ENCODE results near the gene PBOV1.

The PBOV1 gene

DNA sequence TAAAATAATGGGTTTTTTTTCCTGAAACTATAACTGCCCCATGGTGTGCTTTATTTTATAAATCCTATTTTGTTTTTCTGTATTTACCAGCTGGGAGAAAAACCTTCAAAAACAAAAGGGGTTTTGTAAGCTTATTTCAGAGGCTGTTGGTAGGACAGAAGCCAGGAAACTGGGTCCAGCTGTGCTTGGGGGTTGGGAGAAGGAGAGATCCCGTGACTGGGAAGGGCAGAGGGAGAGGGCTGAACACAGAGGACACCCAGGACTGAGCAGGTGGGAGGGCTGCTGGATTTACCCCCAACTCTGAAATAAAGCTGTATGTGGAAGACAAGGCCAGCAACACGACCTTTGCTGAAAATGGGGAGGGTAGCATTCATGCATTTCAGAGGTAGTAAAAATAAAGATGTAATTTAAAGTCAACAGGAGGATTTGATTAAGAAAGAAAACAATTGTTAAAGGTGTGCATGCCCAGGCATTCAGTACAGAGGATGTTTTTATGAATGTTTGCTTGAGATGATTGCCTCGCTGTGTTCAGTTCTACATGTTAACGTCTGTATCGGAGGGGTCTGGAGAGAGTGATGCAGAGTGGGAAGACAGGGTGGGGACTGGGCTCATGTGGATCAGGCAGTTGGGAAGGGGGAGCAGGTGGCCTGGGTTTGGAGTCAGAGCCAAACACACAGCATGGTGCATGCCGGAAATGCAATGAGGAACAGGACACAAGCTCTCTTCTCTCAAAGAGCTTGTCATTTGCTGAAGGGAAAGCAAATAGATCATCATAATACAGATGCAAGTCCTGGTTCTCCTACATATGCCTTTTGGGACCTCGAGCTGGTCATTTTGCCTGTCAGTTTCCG is 35.1 kb downstream of the PBOV1 start:
- Histone ChIP-seq H4K20me1 (ENCODE audit: insufficient read depth, low read length) (no peaks in the 10 kb centered on the region), H3K9ac (ENCODE audit: low read length) (no peak overlapping the region), H3K9me2 (replicated peaks; ENCODE audit: insufficient read depth, low read length) (no peaks in the 10 kb centered on the region), H2AFZ (ENCODE audit: low read length) (no peak overlapping the region), H3K27me3 (replicated peaks; ENCODE audit: insufficient read depth, low read length) (no peaks in the 10 kb centered on the region), H3K79me2 (ENCODE audit: low read length) (0 out of 2 replicates have a peak, but pooled peaks cover 14% of the 10 kb centered on the region), H3K4me1 (ENCODE audit: low read length) (peaks cover 2% of the 10 kb centered on the region), H3K27ac (ENCODE audit: low read length) (no peak overlapping the region), H3K36me3 (replicated peaks; ENCODE audit: insufficient read depth, low read length) (no peaks in the 10 kb centered on the region), H3F3A (ENCODE audit: insufficient read depth, low read length) (0 out of 2 replicates have a peak, but pooled peaks cover 3% of the 10 kb centered on the region), H3K4me2 (ENCODE audit: low read depth, low read length) (no peak overlapping the region), H3K4me3 (ENCODE audit: low read length) (no peak overlapping the region), H3K9me3 (replicated peaks; ENCODE audit: insufficient read depth, low read length) (no peaks in the 10 kb centered on the region)
- DNase-seq, result no peak
- TF ChIP-seq EZH2phosphoT487 (IDR thresholded peaks at IDR 0.05; ENCODE audit: low read length), result no peak
- no peak for TF ChIP-seq CTCF (IDR thresholded peaks at IDR 0.05; ENCODE audit: low read length)
- TF ChIP-seq EZH2 (optimal IDR thresholded peaks at IDR 0.05; ENCODE audit: low read depth, low read length), result no peak

GRCh38 chr6:138176652-138177232 is 41.5 kb downstream of the PBOV1 start:
- Histone ChIP-seq H3K9me2 (replicated peaks; ENCODE audit: insufficient read depth, low read length) (no peaks in the 10 kb centered on the region), H3K79me2 (ENCODE audit: low read length) (peaks cover 8% of the 10 kb centered on the region; the same call in 1 of the 2 replicates), H3K9me3 (replicated peaks; ENCODE audit: insufficient read depth, low read length) (no peaks in the 10 kb centered on the region), H3K4me3 (ENCODE audit: low read length) (no peak overlapping the region), H3K27me3 (replicated peaks; ENCODE audit: insufficient read depth, low read length) (no peaks in the 10 kb centered on the region), H3K9ac (ENCODE audit: low read length) (no peak overlapping the region), H3F3A (ENCODE audit: insufficient read depth, low read length) (no peaks in the 10 kb centered on the region), H3K4me1 (ENCODE audit: low read length) (no peaks in the 10 kb centered on the region), H3K4me2 (ENCODE audit: low read depth, low read length) (no peak overlapping the region), H3K36me3 (replicated peaks; ENCODE audit: insufficient read depth, low read length) (no peaks in the 10 kb centered on the region; the same call in 1 of the 2 replicates), H3K27ac (ENCODE audit: low read length) (no peak overlapping the region), H2AFZ (ENCODE audit: low read length) (no peak overlapping the region), H4K20me1 (ENCODE audit: insufficient read depth, low read length) (no peaks in the 10 kb centered on the region)
- no peak for TF ChIP-seq EZH2 (optimal IDR thresholded peaks at IDR 0.05; ENCODE audit: low read depth, low read length)
- no peak for TF ChIP-seq CTCF (IDR thresholded peaks at IDR 0.05; ENCODE audit: low read length)
- no peak for TF ChIP-seq EZH2phosphoT487 (IDR thresholded peaks at IDR 0.05; ENCODE audit: low read length)
- no peak for DNase-seq

GRCh38 chr6:138175596-138175995 is 42.7 kb downstream of the PBOV1 start:
- no peak for DNase-seq
- H3K79me2 ChIP-seq (ENCODE audit: low read length), result peaks cover 8% of the 10 kb centered on the region; the same call in 1 of the 2 replicates
- TF ChIP-seq CTCF (IDR thresholded peaks at IDR 0.05; ENCODE audit: low read length) (no peak), EZH2phosphoT487 (IDR thresholded peaks at IDR 0.05; ENCODE audit: low read length) (no peak), EZH2 (optimal IDR thresholded peaks at IDR 0.05; ENCODE audit: low read depth, low read length) (no peak)

More at GRCh38 chr6:138175596-138175995, 42.7 kb downstream of the PBOV1 start:
- no peak overlapping the region for H3K9ac ChIP-seq (ENCODE audit: low read length)
- no peak overlapping the region for H3K4me2 ChIP-seq (ENCODE audit: low read depth, low read length)
- no peaks in the 10 kb centered on the region; the same call in 1 of the 2 replicates for H3K36me3 ChIP-seq (replicated peaks; ENCODE audit: insufficient read depth, low read length)
- no peak overlapping the region for H3K27ac ChIP-seq (ENCODE audit: low read length)
- H2AFZ ChIP-seq (ENCODE audit: low read length), result no peak overlapping the region
- no peaks in the 10 kb centered on the region for H3K9me3 ChIP-seq (replicated peaks; ENCODE audit: insufficient read depth, low read length)
- no peaks in the 10 kb centered on the region for H3F3A ChIP-seq (ENCODE audit: insufficient read depth, low read length)
- no peaks in the 10 kb centered on the region for H3K4me1 ChIP-seq (ENCODE audit: low read length)
- H3K9me2 ChIP-seq (replicated peaks; ENCODE audit: insufficient read depth, low read length), result no peaks in the 10 kb centered on the region
- no peaks in the 10 kb centered on the region for H3K27me3 ChIP-seq (replicated peaks; ENCODE audit: insufficient read depth, low read length)
- H3K4me3 ChIP-seq (ENCODE audit: low read length), result no peak overlapping the region
- no peaks in the 10 kb centered on the region for H4K20me1 ChIP-seq (ENCODE audit: insufficient read depth, low read length)
